Epithelial cell of prostate (primary cell): Measurements from ENCODE around the gene TAF1C.

ENCODE experiments used
- DNase-seq: peaks from one replicate; pipeline ENCODE4 v3.0.0-alpha.2; 2011; ENCODE audit warnings: low read depth, low spot score
- H3K27ac ChIP-seq: fragments of 450-650 bp; 2 replicates; pipeline ENCODE4 v1.5.1; 2017; ENCODE audit warnings: mild to moderate bottlenecking

The TAF1C gene

DNA sequence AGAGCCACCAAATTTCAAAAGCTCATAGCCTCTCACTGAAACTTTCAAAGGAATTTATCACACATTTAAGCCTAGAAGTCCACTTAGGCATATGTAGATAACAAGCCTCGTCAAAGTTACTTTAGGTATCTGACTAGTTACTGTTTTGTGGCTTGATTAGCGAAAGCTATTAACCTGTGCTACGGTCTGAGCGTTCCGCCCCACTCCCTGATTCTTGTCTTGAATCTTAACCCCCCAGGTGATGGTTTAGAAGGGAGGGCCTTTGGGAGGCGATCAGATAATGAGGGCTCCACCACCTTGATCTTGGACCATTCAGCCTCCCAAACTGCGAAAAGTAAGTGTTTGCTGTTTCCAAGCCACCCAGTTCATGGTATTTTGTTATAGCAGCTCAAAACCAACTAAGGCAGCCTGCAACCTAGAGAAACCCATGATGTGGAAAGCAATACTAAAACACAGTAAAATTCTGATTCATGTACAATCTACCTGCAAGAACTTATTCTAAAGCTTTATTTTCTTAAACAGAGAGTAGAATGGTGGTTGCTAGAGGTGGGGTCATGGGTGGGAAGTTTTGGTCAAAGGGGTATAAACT is 49.0 kb downstream of the TAF1C start:
- no peak overlapping the region for H3K27ac ChIP-seq
- DNase-seq = no peak

GRCh38 chr16:84137287-84137686 is 49.6 kb downstream of the TAF1C start:
- no peak overlapping the region for H3K27ac ChIP-seq
- DNase-seq = no peak

DNA sequence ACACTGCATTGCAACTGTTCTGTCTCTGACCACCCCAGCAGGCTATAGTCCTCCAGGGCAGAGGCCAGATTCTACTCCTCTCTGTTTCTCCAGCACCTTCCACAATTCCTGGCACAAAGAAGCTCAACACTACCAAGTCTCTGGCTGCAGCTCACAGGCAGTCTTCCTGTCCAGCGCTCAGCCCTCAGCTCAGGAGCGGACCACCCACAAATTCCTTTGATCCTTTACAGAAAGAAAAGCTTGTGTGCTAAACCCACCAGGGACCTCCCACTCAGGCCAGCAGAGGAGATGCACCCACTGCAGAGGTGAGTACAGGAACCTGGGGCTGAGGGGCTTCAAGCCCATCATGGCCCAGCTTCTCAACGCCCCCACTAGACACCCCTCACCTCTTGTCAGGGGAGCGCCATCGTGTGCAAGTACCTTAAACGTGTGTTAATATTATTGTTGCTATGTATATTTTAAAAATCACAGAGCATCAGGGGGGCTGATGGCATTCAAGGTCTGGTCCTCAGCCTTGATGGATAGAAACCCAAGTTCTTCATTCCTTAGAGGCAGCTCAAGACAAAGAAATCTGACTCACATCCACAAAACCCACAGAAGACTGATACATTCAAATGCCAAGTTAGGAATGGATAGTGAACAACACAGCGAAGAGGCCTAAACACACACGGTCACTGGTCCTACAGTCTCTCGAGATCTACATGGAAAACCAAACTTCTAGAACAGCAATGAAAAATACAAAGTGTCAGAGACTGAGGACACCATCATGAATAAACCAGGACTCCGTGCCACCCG is 50.3 kb downstream of the TAF1C start:
- no peak for DNase-seq
- H3K27ac ChIP-seq = no peak overlapping the region

DNA sequence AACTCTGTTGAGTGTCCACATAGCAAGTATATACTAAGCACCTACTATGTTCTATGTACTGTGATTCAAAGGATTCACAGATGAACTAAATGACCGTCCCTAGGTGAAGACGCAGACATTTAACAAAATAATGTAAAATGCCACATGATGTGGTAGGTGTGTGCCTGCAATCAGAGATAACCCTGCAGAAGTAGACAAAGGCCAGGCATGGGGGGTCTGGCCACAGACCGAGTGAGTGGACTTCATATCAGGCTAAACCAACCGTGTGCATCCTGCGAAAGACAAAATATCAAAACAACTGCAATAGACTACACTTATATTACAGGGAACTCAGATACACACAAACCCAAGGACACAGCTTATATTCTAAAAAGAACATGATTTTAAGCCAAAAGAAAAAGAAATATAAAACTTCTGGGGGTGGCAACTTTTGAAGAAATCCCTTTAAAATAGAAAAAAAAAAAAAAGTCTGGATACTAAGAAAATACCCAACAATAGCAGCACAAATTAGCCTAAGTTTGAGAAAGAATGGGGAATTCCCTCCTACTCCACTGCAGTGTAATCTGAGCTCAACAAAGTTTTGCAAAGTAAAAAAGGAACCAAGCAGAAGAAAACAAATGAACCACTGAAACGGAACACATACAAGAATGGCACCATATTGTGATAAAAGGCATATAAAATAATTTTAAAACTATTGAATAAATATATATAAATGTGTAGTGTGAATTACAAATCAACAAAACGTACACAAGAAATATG is 54.2 kb downstream of the TAF1C start:
- H3K27ac ChIP-seq = no peak overlapping the region
- DNase-seq = no peak

DNA sequence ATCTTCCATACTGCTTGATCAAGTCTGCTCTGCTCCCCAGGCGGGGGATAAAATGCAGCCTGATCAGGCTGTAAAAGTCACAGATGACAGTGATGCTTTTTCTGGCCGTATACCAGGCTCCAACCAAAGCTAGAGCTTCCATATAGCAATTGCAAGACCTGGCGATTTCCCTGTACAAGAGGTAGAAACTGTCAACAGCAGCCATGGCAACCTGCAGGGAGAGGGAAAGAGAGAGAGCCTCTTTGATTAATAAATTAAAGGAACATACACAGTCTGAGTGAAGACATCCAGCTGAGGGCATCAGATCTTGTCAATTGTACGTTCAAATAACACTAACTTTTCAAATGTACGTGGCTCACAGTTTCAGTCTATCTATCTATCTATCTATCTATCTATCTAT is 55.7 kb downstream of the TAF1C start:
- no peak overlapping the region for H3K27ac ChIP-seq
- DNase-seq = no peak
